ENCODE data around the gene WWOX.

DNA sequence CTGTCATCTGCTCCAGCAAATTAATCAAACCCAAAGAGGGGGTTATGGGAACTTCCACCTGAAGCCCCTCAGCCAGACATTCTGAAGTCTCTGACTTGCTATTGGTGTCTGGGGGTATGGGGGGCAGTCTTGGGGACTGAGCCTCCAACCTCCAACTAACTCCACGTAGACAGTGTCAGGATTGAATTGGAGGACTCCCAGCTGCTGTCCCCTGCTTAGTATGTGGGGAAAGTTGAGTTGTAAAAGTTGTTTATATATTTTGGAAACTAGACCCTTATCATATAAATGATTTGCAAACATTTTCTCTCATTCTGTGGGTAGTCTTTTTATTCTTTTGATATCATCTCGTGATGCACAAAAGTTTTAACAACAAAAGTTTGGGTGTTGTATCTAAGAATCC is 689.2 kb downstream of the WWOX start:
- no peak for TF ChIP-seq EZH2 (IDR thresholded peaks at IDR 0.05; ENCODE audit: borderline replicate concordance)
- TF ChIP-seq CTCF (IDR thresholded peaks at IDR 0.05; ENCODE audit: poor library complexity): no peak
- TF ChIP-seq EZH2phosphoT487 (IDR thresholded peaks at IDR 0.05; ENCODE audit: low read depth, severe bottlenecking, unreplicated experiment): no peak

Data from hepatocyte (in vitro differentiated cells).